GM12878 (cell line): ENCODE results near the gene TRANK1. TPM values are rescaled to one million over a fixed set of nuclear protein-coding genes. Genes with fewer than 3 reads are reported as not detected.

Experiments
- ATAC-seq: fragments of 200-7000 bp; cut with Tn5 transposase; 3 replicates; pipeline ENCODE4 v1.9.1; 2020; ENCODE audit warnings: mild to moderate bottlenecking, moderate library complexity
- BruUV-seq: library from RNA; stranded (reverse); fragments of 400-500 nt; replicated peaks from 2 replicates; lab custom pipeline; 2021; lab: Mats Ljungman, UMichigan
- CTCF ChIA-PET: fragments of 300-600 bp; sonication (Branson Sonifier 250); formaldehyde crosslinking; extraction: SDS; loops from one replicate; lab custom pipeline; 2021; ENCODE audit warnings: inconsistent platforms; lab: Yijun Ruan, JAX
- POLR2A ChIA-PET: fragments of 350-600 bp; formaldehyde crosslinking; extraction: SDS; loops from one replicate; lab custom pipeline; 2021; ENCODE audit warnings: inconsistent platforms; lab: Charles Lee
- RAD21 ChIA-PET: fragments of 300-600 bp; sonication (Branson Sonifier 250); formaldehyde crosslinking; loops from one replicate; lab custom pipeline; 2023; ENCODE audit warnings: antibody characterized with exemption; ENCODE audit not compliant: unreplicated experiment; lab: Charles Lee
- SMC1A ChIA-PET: fragments of 300-600 bp; sonication (Branson Sonifier 250); formaldehyde crosslinking; loops from one replicate; lab custom pipeline; 2023; ENCODE audit not compliant: unreplicated experiment, uncharacterized antibody; lab: Charles Lee
- DNase-seq: peaks from one replicate; pipeline ENCODE4 v3.0.0-alpha.2; 2011; ENCODE audit warnings: low read depth, low spot score
- FAIRE-seq: peaks from 3 replicates; lab custom pipeline; 2011; peaks lifted over from hg19 to GRCh38; lab: Jason Lieb, UNC
- H2AFZ ChIP-seq: 2 replicates; pipeline ENCODE4 v1.6.0; 2011; ENCODE audit warnings: low read depth, low read length, control low read depth; ENCODE audit not compliant: control insufficient read depth
- H3K27ac ChIP-seq: 2 replicates; pipeline ENCODE4 v1.5.1; 2011; ENCODE audit warnings: control low read depth; ENCODE audit not compliant: control insufficient read depth, insufficient read depth
- H3K27me3 ChIP-seq, 2 experiments: replicated peaks in 1 of 2; 2 replicates each; pipeline versions ENCODE4 v1.6.0 to v1.6.1; 2011; ENCODE audit warnings: low read length in 1 of 2; ENCODE audit not compliant: control insufficient read depth in 2 of 2, insufficient read depth in 2 of 2
- H3K36me3 ChIP-seq, 2 experiments: 2 replicates each; pipeline ENCODE4 v1.5.1; 2011; ENCODE audit warnings: low read length in 1 of 2; ENCODE audit not compliant: control insufficient read depth in 2 of 2, insufficient read depth in 2 of 2
- H3K4me1 ChIP-seq: 2 replicates; pipeline ENCODE4 v1.6.1; 2011; ENCODE audit warnings: mild to moderate bottlenecking, low read length, moderate library complexity, mixed read lengths; ENCODE audit not compliant: control insufficient read depth, insufficient read depth
- H3K4me2 ChIP-seq: 2 replicates; pipeline ENCODE4 v1.6.0; 2011; ENCODE audit warnings: control low read depth; ENCODE audit not compliant: control insufficient read depth, insufficient read depth
- H3K4me3 ChIP-seq: fragments of 200-600 bp; sonication (generic); 2 replicates; pipeline ENCODE4 v1.5.1; 2016
- H3K79me2 ChIP-seq: 2 replicates; pipeline ENCODE4 v1.6.0; 2011; ENCODE audit warnings: low read length; ENCODE audit not compliant: control insufficient read depth, insufficient read depth
- H3K9ac ChIP-seq: 2 replicates; pipeline ENCODE4 v1.8.0; 2011; ENCODE audit warnings: low read length, control low read depth, mixed read lengths; ENCODE audit not compliant: control insufficient read depth, insufficient read depth
- H3K9me3 ChIP-seq: replicated peaks from 3 replicates; pipeline ENCODE4 v1.5.1; 2011; ENCODE audit warnings: mild to moderate bottlenecking, low read length; ENCODE audit not compliant: control insufficient read depth, insufficient read depth
- H4K20me1 ChIP-seq: 2 replicates; pipeline ENCODE4 v1.6.0; 2011; ENCODE audit not compliant: control insufficient read depth, insufficient read depth
- CBFB ChIP-seq: IDR thresholded peaks from 2 replicates; pipeline ENCODE4 v1.6.1; 2016; ENCODE audit warnings: antibody characterized with exemption, low read depth
- CBX5 ChIP-seq: sonication (generic); IDR thresholded peaks from 2 replicates; pipeline ENCODE4 v1.6.1; 2016; ENCODE audit warnings: low read depth, moderate library complexity, mild to moderate bottlenecking, inconsistent platforms
- EED ChIP-seq: sonication (generic); IDR thresholded peaks from 2 replicates; pipeline ENCODE4 v1.6.1; 2016; ENCODE audit warnings: antibody characterized with exemption, low read depth
- ETV6 ChIP-seq, 2 experiments: fragments of 450-650 bp in 1 of 2; IDR thresholded peaks in 1 of 2; conservative IDR thresholded peaks in 1 of 2; 2 replicates each; pipeline ENCODE4 v1.6.1; 2014; ENCODE audit warnings: antibody characterized with exemption in 1 of 2, borderline replicate concordance in 1 of 2, low read depth in 1 of 2, mild to moderate bottlenecking in 1 of 2, moderate library complexity in 1 of 2
- HCFC1 ChIP-seq: fragments of 150-350 bp; IDR thresholded peaks from 2 replicates; pipeline ENCODE4 v1.6.1; 2014; ENCODE audit warnings: low read length
- IKZF1 ChIP-seq: fragments of 450-650 bp; conservative IDR thresholded peaks from 2 replicates; pipeline ENCODE4 v1.6.1; 2017; ENCODE audit warnings: antibody characterized with exemption, mild to moderate bottlenecking
- IKZF2 ChIP-seq, 2 experiments: fragments of 450-650 bp; IDR thresholded peaks; 2 replicates each; pipeline ENCODE4 v1.6.1; 2017; ENCODE audit warnings: mild to moderate bottlenecking in 2 of 2, moderate library complexity in 2 of 2
- MTA2 ChIP-seq: fragments of 450-650 bp; IDR thresholded peaks from 2 replicates; pipeline ENCODE4 v1.6.1; 2016; ENCODE audit warnings: low read depth, mild to moderate bottlenecking, moderate library complexity
- NBN ChIP-seq: fragments of 450-650 bp; IDR thresholded peaks from 2 replicates; pipeline ENCODE4 v1.6.1; 2016
- NR2F1 ChIP-seq: fragments of 450-650 bp; conservative IDR thresholded peaks from 2 replicates; pipeline ENCODE4 v1.6.1; 2017; ENCODE audit warnings: mild to moderate bottlenecking
- PAX5 ChIP-seq: IDR thresholded peaks from 2 replicates; pipeline ENCODE4 v1.6.1; 2011; ENCODE audit warnings: low read depth, low read length, borderline replicate concordance
- RUNX3 ChIP-seq: IDR thresholded peaks from 2 replicates; pipeline ENCODE4 v1.6.1; 2012; ENCODE audit warnings: low read length, inconsistent platforms
- STAT3 ChIP-seq: IDR thresholded peaks from 2 replicates; pipeline ENCODE4 v1.6.1; 2011; ENCODE audit warnings: low read depth, low read length, improper control_type of control experiment
- TCF12 ChIP-seq: IDR thresholded peaks from 2 replicates; pipeline ENCODE4 v1.6.1; 2011; ENCODE audit warnings: low read depth, mild to moderate bottlenecking, low read length
- ZNF384 ChIP-seq: IDR thresholded peaks from 2 replicates; pipeline ENCODE4 v1.6.1; 2012; ENCODE audit warnings: low read depth, mild to moderate bottlenecking, low read length, improper control_type of control experiment, borderline replicate concordance
- ZSCAN29 ChIP-seq: fragments of 450-650 bp; IDR thresholded peaks from 2 replicates; pipeline ENCODE4 v1.6.1; 2017; ENCODE audit warnings: mild to moderate bottlenecking, moderate library complexity
- WGBS: methylation state at CpG from one replicate; pipeline ENCODE4 v1.1.6; 2016; ENCODE audit warnings: low lambda C conversion rate; ENCODE audit not compliant: insufficient replicate concordance, insufficient coverage; ENCODE audit errors: missing lambda C conversion rate; 5-methylcytosine and 5-hydroxymethylcytosine counted together
- in situ Hi-C: fragments of 300-500 bp; cut with MboI; formaldehyde crosslinking; loops from 9 replicates; pipeline ENCODE4 v1.14.3; 2018; ENCODE audit warnings: mixed read lengths
- intact Hi-C: fragments of 100-400 bp; cut with micrococcal nuclease; formaldehyde crosslinking; loops from one replicate; pipeline ENCODE4 v1.14.2; 2022; ENCODE audit not compliant: unreplicated experiment
- polyA plus RNA-seq, 11 experiments: library from polyadenylated mRNA; depleted of rRNA in 4 of 11; unstranded in 6 of 11; stranded (reverse) in 5 of 11; fragments of >200 nt; fragmentation: Nextera tagmentation in 4 of 11; fragmentation: Illumina TruSeq in 1 of 11; extraction: Ambion mirVana in 4 of 11; extraction: Trizol in 1 of 11; gene quantifications; 1 replicate in 1 of 11; 2 replicates in 10 of 11; pipeline versions ENCODE4 v1.2.1 to v1.2.3, GENCODE V29; 2011 to 2016; ENCODE audit warnings: inconsistent platforms in 2 of 11, missing spikeins in 2 of 11, low read depth in 1 of 11
- total RNA-seq, 4 experiments: library from RNA; depleted of rRNA in 3 of 4; stranded (reverse); fragments of >200 nt in 3 of 4; fragmentation: Illumina TruSeq in 1 of 4; extraction: Trizol in 1 of 4; gene quantifications; 2 replicates each; pipeline versions ENCODE4 v1.2.1 to v1.2.3, GENCODE V29; 2013 to 2021
- TF ChIP-seq, protein P1 (sequence below), 3 experiments: IDR thresholded peaks in 2 of 3; conservative IDR thresholded peaks in 1 of 3; 2 replicates each; pipeline ENCODE4 v1.5.1; 2011; ENCODE audit warnings: low read depth in 3 of 3, low read length in 3 of 3, mild to moderate bottlenecking in 3 of 3, control low read depth in 2 of 3, moderate library complexity in 2 of 3, inconsistent platforms in 1 of 3, mixed read lengths in 1 of 3; ENCODE audit not compliant: control insufficient read depth in 2 of 3, insufficient read depth in 1 of 3; ENCODE audit errors: extremely low read depth in 1 of 3
- TF ChIP-seq, protein P2 (sequence below): fragments of 450-650 bp; IDR thresholded peaks from 2 replicates; pipeline ENCODE4 v1.6.1; 2017; ENCODE audit warnings: low read depth, mild to moderate bottlenecking, moderate library complexity

The TRANK1 gene
- total and polyA plus RNA-seq, 10 of the 15 experiments (the other 5 are each of a cell fraction or from before 2014, with no cell fraction given), result 0.46 to 8.8 (median 1.1) TPM

GRCh38 chr3:36911990-36912804 lies 32.7 kb downstream of the TRANK1 start:
- no peak overlapping the region; the same call in 1 of the 2 replicates for H3K9ac ChIP-seq
- TF ChIP-seq PAX5 (peak; percentile 79; the same call in 1 of the 2 replicates), RUNX3 (peak; percentile 97), NR2F1 (peak; percentile 51; the same call in 1 of the 2 replicates), STAT3 (0 out of 2 replicates have a peak, but pooled peaks have one; percentile 52), ZSCAN29 (0 out of 2 replicates have a peak, but pooled peaks have one; percentile 16), IKZF1 (peak; percentile 44), NBN (peak; percentile 44; the same call in 1 of the 2 replicates), MTA2 (peak; percentile 48; the same call in 1 of the 2 replicates), ZNF384 (peak; percentile 39; the same call in 1 of the 2 replicates), TCF12 (peak; percentile 91), EED (peak; percentile 51), ETV6 (conservative IDR thresholded peaks at IDR 0.05 in 1 of 2, IDR thresholded peaks at IDR 0.05 in 1 of 2; ENCODE audit: borderline replicate concordance in 1 of 2, low read depth in 1 of 2) (peak in 1 of 2 experiments; percentile 77; a peak in 2 of 4 replicates), CBFB (peak; percentile 71; the same call in 1 of the 2 replicates), CBX5 (0 out of 2 replicates have a peak, but pooled peaks have one; percentile 81), IKZF2 (IDR thresholded peaks at IDR 0.05) (peak; percentile 66 to 80; a peak in 3 of 4 replicates), HCFC1 (no peak)
- TF ChIP-seq, protein P1, sequence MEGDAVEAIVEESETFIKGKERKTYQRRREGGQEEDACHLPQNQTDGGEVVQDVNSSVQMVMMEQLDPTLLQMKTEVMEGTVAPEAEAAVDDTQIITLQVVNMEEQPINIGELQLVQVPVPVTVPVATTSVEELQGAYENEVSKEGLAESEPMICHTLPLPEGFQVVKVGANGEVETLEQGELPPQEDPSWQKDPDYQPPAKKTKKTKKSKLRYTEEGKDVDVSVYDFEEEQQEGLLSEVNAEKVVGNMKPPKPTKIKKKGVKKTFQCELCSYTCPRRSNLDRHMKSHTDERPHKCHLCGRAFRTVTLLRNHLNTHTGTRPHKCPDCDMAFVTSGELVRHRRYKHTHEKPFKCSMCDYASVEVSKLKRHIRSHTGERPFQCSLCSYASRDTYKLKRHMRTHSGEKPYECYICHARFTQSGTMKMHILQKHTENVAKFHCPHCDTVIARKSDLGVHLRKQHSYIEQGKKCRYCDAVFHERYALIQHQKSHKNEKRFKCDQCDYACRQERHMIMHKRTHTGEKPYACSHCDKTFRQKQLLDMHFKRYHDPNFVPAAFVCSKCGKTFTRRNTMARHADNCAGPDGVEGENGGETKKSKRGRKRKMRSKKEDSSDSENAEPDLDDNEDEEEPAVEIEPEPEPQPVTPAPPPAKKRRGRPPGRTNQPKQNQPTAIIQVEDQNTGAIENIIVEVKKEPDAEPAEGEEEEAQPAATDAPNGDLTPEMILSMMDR (IDR thresholded peaks at IDR 0.05 in 2 of 3, conservative IDR thresholded peaks at IDR 0.05 in 1 of 3; ENCODE audit: control insufficient read depth in 2 of 3, extremely low read depth in 1 of 3, insufficient read depth in 1 of 3, low read depth in 3 of 3, low read length in 3 of 3), result no peak
- TF ChIP-seq, protein P2, sequence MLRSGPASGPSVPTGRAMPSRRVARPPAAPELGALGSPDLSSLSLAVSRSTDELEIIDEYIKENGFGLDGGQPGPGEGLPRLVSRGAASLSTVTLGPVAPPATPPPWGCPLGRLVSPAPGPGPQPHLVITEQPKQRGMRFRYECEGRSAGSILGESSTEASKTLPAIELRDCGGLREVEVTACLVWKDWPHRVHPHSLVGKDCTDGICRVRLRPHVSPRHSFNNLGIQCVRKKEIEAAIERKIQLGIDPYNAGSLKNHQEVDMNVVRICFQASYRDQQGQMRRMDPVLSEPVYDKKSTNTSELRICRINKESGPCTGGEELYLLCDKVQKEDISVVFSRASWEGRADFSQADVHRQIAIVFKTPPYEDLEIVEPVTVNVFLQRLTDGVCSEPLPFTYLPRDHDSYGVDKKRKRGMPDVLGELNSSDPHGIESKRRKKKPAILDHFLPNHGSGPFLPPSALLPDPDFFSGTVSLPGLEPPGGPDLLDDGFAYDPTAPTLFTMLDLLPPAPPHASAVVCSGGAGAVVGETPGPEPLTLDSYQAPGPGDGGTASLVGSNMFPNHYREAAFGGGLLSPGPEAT, result peak; percentile 58; the same call in 1 of the 2 replicates

More at GRCh38 chr3:36911990-36912804, 32.7 kb downstream of the TRANK1 start:
- H3K27me3 ChIP-seq, result no peaks in the 10 kb centered on the region
- ChIA-PET SMC1A (interaction anchor here (0.7 to 3.0 kb wide), 13 partner anchors 8 to 76 kb away, joined by 3 to 31 read pairs (median 4); no protein-coding TSS in a partner anchor), CTCF (interaction anchor here (0.6 to 2.0 kb wide), 10 partner anchors 15 to 301 kb away, joined by 3 to 13 read pairs (median 3); no protein-coding TSS in a partner anchor), RAD21 (interaction anchor here (0.7 to 2.2 kb wide), 6 partner anchors 9 to 81 kb away, joined by 3 to 16 read pairs (median 10); partner anchors contain the start of genes EPM2AIP1 and MLH1), POLR2A (interaction anchor here (0.6 to 1.4 kb wide), 3 partner anchors 17 to 73 kb away, joined by 3 to 5 read pairs (median 3); no protein-coding TSS in a partner anchor)
- no peaks in the 10 kb centered on the region for H3K9me3 ChIP-seq
- BruUV-seq, result no TSS peak
- FAIRE-seq, result peak; percentile 90
- peak; percentile 90 for ATAC-seq
- DNase-seq, result peak; percentile 97
- no peaks in the 10 kb centered on the region; the same call in 1 of the 2 replicates for H3K79me2 ChIP-seq
- 0% methylated on average over 4 of the region's 4 CpGs for WGBS
- H2AFZ ChIP-seq, result no peak overlapping the region; the same call in 1 of the 2 replicates
- in situ Hi-C loops, result no loop called here
- H3K4me3 ChIP-seq, result peak overlapping the region; percentile 34; the same call in 1 of the 2 replicates
- H3K36me3 ChIP-seq, result no peaks in the 10 kb centered on the region
- intact Hi-C loops, result loop anchor here (1.0 to 2.0 kb wide), 2 partner anchors 19 to 36 kb away; no protein-coding TSS in a partner anchor
- peaks cover 23% of the 10 kb centered on the region for H3K4me1 ChIP-seq
- H3K27ac ChIP-seq, result peak overlapping the region; percentile 75
- H3K4me2 ChIP-seq, result peak overlapping the region; percentile 81
- no peaks in the 10 kb centered on the region for H4K20me1 ChIP-seq
